Measurements from ENCODE around the gene IL17RD. TPM values are rescaled to one million over a fixed set of nuclear protein-coding genes. Genes with fewer than 3 reads are reported as not detected.

Gene IL17RD
- 24.4 TPM for polyA plus RNA-seq (ENCODE audit: insufficient read length)

DNA sequence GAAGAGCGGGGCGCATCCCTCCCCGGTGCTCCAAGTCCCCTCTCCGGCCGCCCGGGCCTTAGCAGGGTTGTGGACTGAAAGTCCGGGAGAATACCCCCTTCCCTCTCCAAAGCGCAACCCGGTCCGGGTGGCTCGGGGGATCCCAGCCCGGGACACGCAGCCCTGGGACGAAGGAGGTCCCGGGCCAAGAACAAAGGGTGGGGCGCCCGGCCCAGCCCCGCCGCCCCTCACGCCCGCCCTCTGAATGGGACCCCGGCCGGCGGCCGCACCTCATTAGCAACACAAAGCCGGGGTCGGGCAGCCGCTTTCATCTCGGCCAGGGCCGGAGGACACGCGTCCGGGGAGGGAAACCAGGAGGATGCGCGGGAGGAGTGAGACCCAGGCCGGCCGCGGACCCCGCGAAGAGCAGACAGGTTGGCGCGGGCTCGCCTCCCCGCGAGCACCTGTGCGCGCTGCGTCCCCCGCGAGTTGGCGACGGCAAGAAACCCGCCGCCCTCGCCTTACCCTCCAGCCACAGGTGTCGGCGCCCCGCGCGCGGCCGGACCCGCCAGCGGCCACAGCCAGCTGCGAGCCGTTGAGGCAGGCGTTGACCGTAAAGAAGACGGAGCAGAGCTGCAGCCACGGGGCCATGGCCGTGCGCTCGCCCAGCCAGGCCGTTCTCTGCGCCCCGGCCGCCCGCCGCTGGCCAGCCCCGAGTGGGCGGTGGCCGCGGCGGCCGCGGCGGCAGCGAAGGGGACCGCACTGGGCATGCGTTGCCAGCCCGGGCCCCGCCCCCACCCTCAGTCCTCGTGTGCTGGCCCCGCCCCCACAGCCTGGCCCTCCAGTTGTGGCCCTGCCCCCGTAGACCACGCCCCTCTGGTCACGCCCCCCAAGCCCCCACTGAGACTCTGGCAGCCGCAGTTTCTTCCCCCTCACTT, at the start of gene IL17RD:
Gene IL17RD, minus strand, starts transcription at position 697 of the 917 bp plus-strand sequence. Its CDS starts 67 bp downstream, at position 630.
- DNase-seq: peak; percentile 88

DNA sequence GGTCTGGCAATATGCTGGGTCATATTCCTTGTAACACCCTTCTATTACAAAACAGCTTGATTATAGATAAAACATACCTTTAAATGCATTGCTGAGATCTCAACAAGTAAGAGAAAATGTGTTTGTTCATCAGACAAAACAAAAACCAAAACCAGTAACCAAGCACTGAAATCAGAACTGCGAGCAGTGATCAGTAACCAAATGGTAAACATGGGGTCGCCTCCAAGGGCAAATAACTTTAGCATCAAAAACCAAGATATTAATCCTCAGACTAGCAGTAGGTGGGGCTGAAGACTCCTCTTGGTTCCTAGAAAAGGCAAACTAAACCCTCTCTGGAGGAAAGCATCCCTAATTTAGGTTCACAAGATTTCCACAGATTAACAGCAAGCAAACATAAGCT, 41.3 kb upstream of the IL17RD start:
- DNase-seq: no peak

DNA sequence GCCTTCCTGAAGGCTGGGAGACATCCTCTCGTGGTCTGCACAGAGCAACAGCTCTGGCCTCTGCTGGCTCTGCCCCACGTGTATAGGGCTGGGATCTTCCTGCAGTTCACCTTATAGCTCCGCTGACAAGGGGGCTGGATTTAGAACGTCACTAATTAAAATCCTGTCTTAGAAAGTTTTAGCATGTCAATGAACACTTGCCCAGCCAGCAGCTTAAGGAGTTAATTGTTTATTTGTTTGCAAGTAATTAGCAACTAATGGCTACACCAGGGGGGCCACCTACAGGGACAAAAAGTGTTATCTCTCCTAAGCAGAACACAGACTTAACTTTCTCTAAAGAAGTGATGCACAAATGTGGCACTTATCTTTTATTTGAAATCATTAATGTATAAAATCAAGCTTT, 34.7 kb upstream of the IL17RD start, which contains the start of gene HESX1:
Gene HESX1, minus strand, starts transcription at position 84 of the 403 bp plus-strand sequence. Its CDS starts 60 bp downstream, at position 24.
- DNase-seq: no peak

DNA sequence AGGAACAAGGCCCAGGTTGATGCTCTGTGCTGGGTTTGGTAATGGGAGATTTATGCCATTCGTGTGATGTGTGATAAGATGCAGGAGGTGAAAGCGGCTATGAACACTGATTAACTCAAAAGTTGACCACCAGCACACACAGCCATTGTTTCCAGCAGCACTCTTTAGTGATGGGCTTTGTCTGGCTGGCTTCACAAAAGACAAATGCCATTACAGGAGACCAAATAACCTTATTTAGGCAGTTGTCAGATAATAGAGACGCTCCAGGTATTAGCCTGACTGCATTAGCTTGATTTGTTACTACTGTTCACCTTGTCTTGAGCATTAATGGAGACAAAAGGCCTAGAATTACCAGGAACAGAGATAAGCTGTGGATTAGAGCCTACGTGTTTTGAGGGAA, 29.5 kb upstream of the IL17RD start:
- no peak for DNase-seq

DNA sequence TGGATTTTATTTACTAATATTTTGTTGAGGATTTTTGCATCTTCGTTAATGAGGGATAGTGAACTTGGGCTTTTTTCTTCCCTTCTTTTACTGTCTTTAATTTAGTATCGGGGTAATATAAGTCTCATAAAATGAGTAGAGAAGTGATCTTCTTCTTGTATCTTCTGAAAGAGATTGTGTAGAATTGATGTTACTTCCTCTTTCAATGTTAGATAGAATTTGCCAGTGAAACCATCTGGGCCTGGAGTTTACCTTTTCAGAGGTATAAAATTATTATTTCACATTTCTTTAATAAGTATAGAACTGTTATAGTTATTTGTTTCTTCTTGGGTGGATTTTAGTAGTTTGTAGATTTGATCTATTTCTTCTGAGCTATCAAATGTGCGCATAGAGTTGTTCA, 26.9 kb upstream of the IL17RD start:
- no peak for DNase-seq

DNA sequence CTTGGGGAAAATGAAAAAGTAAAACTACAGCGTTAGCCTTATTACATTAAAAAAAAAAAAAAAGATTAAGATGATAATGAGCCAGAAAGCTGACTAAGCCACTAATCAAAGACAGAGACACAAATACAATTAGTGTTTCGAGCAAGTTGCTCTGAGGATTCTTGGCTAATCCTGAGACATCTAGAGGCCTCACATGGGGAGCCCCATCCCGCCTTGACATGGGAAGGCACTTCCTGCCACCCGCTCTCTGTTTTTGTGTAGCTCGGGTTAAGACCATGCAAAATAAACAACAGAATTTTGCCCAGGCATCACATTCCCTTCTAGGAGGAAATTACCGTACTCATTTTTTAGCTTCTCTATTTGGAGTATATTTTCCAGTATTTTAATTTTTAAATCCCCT, 19.4 kb upstream of the IL17RD start:
- DNase-seq: no peak

DNA sequence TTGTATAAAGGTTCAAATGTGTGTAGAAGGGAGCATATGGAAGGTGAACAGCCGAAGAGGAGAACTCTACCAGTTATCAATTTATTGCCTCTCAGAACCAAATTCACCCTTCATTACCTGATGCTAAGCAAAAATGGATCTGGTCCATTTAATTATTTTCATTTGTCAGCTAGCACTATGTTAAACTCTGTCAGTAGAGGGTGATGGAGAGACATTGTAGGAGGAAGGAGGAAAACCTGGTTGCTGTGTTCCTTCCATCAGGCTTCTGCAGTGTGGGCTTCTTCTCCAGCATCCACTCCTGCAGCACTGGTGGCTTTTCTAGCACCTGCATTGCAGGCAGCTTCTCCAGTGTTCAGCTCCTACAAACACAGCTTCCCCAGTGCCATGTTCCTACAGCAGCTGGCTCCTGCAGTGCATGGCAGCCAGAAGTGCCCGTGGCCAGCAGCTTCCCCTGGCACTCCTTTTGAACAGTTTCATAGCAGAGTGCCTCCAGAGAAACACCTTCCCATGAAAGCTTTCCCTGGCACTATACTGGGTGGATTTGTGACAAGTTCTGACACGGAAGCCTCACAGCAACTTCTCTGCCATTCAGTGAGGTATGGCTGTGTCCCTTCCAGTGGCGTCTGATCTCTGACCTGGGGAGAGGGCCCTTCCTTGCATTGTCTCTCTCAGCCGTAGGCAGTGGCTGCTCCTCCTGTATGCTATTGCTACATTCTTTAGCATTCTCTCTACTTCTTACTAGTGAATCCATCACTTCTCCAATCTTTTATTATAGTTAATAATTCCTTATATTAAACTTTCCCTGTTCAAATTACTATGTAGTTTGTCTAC, 14.6 kb upstream of the IL17RD start:
- DNase-seq: no peak

DNA sequence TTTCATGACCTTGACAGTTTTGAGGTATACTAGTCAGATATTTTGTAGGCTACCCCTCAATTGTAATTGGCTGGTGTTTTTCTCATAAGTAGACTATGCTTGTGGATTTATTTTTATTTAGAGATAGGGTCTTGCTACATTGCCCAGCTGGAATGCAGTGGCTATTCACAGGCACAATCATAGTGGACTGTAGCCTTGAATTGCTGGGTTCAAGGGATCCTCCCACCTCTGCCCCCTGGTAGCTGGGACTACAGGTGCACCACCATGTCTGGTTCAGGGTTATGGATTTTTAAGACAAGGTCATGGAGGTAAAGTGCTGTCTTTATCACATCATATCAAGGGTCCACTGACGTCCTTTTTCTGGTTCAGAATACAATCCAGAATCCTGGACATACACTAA, 10.9 kb upstream of the IL17RD start:
- DNase-seq: no peak

DNA sequence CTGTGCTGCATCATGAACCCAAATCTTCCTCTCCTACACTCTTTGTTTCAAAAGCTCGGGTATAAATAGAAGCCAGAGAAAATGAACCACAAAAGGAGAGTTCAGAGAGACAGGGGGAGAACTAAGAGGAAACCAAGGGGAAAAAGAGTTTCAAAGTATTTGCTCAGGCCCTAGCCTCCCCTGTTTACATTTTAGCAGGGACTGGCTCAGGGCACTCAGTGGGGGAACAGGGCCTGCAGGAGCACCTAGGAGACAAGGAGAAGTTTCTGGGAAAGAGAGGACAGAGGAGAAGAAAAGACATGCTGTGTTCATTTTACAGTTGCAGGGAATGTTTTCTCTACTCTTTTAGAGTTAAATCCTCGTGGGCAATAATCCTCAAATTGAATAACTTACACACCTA, 8.5 kb upstream of the IL17RD start:
- DNase-seq: no peak

DNA sequence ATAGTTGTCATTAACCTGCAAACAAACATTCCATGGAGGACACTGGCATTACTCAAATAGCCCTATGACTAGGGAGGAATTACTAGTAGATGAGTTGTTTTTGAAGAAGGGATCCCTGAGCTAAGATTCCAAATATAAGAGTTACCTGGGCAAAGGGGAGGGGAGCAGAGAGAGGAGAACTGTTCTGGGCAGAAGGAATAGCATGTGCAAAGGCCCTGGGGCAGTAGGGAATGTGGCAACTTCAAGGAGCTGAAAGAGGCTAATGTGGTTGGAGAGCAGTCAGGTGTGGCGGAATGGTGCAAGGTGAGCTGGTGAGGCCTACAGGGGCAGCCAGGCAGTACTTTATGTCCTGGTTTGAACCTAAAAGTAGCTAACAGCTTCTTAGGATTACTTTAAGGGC, 5.8 kb upstream of the IL17RD start:
- DNase-seq: no peak

DNA sequence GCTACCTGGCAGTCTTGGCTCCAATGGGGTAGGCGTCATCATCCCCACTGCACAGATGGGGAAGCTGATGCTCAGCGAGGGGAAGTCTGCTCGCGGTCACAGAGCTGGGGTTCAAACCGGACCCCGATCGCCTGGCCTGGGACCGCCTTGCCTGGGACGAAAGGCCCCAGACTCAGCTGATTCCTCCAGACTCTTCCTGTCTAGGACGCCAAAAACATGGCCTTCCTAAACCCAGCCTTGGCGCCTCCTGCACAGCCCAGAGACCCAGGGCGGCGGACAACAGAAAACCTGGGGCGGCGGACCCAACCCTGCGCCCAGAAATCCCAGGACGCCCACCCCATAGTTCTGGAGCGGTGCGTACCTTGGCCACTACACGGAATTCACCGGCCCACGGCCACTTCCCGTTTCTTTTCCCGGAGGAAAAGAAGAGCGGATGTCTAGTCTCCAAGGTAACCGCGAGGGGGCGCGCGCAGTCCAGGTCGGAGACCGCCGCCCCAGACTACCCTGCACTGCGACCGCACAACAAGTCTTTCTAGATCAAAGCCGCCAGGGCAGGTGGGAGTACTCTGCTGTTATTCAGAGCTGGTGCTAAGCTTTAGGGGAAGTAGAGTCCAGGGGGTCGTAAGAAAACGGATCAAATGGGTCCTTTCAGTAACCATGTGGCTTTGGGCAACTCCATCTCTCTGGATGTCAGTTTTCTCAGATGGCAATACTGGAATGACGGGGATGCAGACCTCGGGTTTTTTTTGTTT, 4.9 kb upstream of the IL17RD start:
- DNase-seq: peak; percentile 74

DNA sequence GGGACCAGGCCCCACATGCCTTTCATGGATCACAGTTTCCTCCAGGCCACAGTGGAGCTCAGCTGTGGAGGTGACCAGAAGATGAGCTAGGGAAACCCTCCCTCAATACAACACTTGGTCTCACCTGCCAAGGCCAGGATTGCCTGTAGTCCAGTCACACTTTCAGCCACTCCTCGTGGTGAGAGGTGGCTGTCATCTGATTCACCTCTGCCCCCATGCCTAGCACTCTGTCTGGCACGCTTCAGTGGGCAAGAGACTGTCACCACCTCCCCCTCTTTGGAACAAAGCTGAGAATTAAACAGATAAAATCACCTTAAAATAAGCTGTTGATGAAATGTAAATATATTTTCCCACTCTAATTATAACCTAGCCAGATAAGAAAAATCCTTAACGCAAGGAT, 4.0 kb upstream of the IL17RD start:
- DNase-seq: no peak

DNA sequence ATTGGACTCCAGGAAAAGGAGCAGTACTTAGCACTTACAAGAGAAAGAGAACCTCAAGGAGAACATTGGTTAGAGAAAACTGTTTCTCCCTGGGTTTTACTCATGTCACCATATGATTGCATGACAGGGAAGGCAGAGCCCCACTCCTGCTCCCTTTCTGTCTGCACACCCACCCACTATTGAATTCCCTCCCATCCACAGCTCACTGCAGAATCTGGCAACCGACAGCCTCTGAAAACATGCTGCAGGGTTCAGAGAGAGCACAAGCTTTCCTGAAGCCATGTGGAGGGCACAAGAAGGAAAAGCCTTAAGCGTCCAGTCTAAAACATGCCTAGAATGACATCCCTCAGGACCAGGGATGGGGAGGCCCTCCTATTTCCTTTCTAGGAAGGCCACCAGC, 3.0 kb upstream of the IL17RD start:
- no peak for DNase-seq

DNA sequence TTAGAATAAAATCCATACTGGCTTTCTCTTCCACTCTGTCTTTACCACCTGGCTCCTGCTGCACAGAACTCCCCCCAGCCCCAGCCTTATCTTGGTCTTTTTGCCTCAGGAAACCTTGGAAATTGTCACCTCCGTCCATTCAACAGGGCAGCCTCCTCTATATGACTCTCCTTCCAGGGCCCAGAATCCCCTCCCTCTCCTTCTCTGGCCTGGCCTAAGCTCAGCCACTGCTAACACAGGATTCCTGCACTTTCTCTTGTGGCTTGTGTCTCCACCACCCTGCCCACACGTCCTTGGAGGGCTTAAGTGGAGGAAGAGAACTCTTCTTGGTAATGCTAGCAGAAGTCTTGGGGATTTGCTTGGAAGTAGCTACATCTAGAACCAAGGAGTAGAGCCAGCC, 1.5 kb upstream of the IL17RD start:
- DNase-seq: no peak

DNA sequence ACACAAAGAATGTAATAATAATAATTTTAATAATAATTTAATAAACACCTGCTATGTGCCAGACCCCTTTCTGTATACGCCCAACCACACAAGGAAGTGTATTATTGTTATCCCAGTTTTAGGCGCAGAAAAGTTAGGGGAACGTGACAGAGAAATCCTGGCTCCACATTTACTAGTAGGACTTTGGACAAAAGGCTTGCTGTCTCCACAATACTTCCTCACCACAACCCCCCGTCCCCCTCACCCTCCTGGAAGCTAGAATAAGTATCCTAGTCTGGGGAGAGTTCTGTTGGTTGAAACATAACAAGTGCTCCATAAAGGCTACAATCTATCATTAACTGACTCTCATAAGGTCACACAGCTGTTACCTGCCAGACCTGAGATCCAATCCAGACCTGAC, 488 bp upstream of the IL17RD start:
- DNase-seq: no peak

DNA sequence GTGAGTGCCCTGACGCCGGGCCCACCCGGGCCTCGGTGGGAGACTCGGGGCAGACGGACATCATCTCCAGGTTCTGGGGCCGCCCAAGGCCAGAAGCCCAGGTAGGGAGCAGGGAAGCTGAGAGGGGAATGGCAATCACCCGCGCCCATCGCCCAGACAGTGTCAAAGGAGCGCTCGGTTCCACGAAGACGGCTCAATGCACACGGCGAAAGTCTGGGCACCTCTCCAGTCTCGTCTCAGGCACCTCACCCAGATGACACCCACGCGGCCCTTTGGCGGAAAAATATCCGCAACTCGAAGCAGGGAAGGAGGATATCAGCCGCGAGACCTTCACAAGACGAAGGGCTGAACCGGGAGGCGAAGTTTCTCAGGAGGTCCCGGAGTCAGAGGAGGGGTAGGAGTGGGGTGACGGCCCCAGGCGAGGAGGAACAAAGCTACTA, 916 bp downstream of the IL17RD start:
- peak; percentile 68 for DNase-seq

DNA sequence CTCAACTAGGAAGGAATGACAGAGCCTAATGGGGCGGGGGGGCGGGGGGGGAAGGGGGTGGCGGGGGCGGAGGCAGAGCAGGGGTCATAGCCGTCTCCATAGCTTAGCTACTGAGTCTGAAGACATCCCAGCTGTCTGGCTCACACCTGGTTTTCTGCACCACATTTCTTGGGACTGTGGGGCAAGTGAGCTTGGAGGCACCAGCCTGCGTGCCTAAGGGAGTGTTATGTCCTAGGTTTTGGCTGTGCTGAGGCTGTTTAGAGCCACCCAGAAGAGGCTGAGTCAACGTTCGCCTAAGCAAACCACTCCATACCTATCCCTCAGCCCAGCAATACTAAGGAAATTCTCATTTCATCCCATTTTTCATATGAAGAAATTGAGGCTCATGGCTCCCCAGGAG, 1.4 kb downstream of the IL17RD start:
- no peak for DNase-seq

DNA sequence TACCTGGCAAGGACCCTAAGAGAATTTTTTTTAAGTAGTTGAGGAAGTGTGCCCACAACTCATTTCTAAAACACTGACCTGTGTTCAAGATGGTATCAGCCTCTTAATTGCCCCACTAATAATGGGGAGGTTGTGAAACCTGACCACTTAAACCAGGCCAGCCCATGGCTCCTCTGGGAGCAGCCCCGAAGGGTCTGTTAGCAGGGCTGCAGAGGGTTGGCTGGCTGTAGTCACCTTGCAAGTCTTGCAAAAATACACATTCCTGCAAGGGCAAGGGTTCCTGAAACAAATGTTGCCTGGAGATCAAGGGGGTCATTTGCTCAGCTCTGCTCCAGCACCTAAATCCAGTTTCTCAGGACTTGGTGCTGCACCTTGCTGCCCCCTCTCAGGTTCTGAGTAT, 3.2 kb downstream of the IL17RD start:
- no peak for DNase-seq

DNA sequence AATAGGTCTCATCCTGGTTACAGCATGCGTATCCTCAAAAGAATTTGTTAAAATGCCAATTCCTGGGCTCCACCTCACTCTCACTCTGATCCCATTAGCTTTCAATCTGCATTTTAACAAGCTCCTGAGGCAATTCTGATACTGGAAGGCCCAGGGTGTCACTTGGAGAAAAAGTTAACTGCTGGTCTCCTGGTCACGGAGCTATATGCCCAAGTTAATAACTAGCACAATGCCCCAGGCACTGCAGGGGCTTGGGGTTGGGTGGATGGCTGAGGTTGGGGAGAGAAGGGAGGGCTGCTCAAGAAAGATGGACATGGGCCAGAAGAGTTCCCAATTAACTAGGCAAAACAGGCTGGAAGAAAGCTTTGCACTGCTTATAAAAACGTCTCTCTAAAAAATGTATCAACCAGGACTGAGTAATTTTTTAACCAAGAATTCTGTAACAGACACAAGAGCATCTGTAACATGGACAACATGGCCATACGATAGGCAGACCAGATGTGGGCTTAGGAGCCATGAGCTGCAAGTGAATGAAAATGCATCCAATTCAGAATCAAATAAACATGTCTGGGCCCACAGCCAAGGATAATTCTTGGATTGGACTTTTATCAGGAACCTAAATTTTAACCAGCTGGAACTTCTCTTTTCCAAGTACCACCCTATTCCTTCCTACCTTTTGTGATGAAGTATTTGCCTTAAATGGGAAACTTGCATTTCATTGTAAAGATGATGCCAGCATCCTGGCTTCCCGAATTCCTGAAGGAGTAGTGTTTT, 4.2 kb downstream of the IL17RD start:
- peak; percentile 51 for DNase-seq

DNA sequence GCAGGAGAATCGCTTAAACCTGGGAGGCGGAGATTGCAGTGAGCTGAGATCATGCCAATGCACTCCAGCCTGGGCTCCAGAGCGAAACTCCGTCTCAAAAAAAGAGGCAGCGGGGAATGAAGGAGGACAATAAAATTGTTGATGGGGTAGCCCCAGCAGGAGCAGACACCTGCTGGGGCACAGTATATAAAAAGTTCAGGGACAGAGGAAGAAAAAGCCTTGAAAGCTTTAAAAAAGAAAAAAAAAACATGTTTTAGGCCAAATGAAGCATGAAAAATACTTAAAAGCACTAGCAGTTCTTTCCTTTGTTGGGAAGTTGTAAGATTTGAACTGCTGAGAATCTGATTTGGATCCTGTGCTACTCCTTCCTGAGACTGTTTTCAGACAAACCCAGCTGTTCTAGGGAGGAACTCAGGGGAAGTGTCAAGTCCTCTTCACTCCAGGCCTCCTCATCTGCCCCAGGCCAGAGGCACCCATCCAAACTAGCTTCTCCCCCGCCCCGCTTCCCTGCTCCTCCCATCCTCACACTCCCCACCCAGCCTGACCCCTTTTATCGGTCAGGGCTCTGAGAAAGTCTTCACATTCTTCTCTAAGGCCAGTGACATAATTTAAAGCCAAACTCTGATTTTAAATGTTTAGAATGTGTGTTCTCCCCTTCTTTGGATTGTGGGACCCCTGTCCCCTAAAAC, 4.9 kb downstream of the IL17RD start:
- DNase-seq: peak; percentile 73

All from hindlimb muscle (tissue), 1 donor.